Loucy (cell line): ENCODE data around the gene TOMM6.
A peak's percentile ranks its signal among the peaks of the same experiment; 100 is the strongest.

Experiments used
- H2AFZ ChIP-seq: fragments of 200-600 bp; sonication (generic); 2 replicates; pipeline ENCODE4 v1.6.0; 2016; ENCODE audit warnings: antibody characterized with exemption, mild to moderate bottlenecking, low read length, moderate library complexity
- H3F3A ChIP-seq: fragments of 200-600 bp; 2 replicates; pipeline ENCODE4 v1.6.0; 2016; ENCODE audit warnings: antibody characterized with exemption, low read depth, mild to moderate bottlenecking
- H3K27me3 ChIP-seq: fragments of 200-600 bp; sonication (generic); 2 replicates; pipeline ENCODE4 v1.6.1; 2014; ENCODE audit warnings: low read length, mild to moderate bottlenecking; ENCODE audit not compliant: insufficient read depth, poor library complexity, severe bottlenecking
- H3K36me3 ChIP-seq: fragments of 200-600 bp; sonication (generic); 2 replicates; pipeline ENCODE4 v1.6.1; 2016; ENCODE audit warnings: low read length; ENCODE audit not compliant: insufficient read depth
- H3K4me1 ChIP-seq: fragments of 200-600 bp; sonication (generic); 2 replicates; pipeline ENCODE4 v1.5.1; 2014; ENCODE audit warnings: low read length, mild to moderate bottlenecking; ENCODE audit not compliant: insufficient read depth, poor library complexity, severe bottlenecking
- H3K4me2 ChIP-seq: fragments of 200-600 bp; sonication (generic); 2 replicates; pipeline ENCODE4 v1.6.0; 2014; ENCODE audit warnings: antibody characterized with exemption, low read length, low read depth, mild to moderate bottlenecking; ENCODE audit not compliant: poor library complexity, severe bottlenecking
- H3K4me3 ChIP-seq: fragments of 200-600 bp; sonication (generic); 2 replicates; pipeline ENCODE4 v1.5.1; 2014; ENCODE audit warnings: low read length, mild to moderate bottlenecking, mixed read lengths; ENCODE audit not compliant: poor library complexity, severe bottlenecking
- H3K79me2 ChIP-seq: fragments of 200-600 bp; sonication (generic); 2 replicates; pipeline ENCODE4 v1.6.1; 2014; ENCODE audit warnings: low read length; ENCODE audit not compliant: insufficient read depth
- H3K9ac ChIP-seq: fragments of 200-600 bp; sonication (generic); 2 replicates; pipeline ENCODE4 v1.6.0; 2014; ENCODE audit warnings: mild to moderate bottlenecking, low read depth, low read length, moderate library complexity; ENCODE audit not compliant: poor library complexity, severe bottlenecking
- H3K9me2 ChIP-seq: fragments of 200-600 bp; sonication (generic); replicated peaks from 2 replicates; pipeline ENCODE4 v1.6.1; 2016; ENCODE audit warnings: low read depth, low read length, mixed read lengths
- H3K9me3 ChIP-seq: fragments of 200-600 bp; sonication (generic); 2 replicates; pipeline ENCODE4 v1.6.1; 2014; ENCODE audit warnings: mild to moderate bottlenecking, antibody characterized with exemption, low read length, low read depth; ENCODE audit not compliant: insufficient read depth
- H4K20me1 ChIP-seq: fragments of 200-600 bp; sonication (generic); 2 replicates; pipeline ENCODE4 v1.6.0; 2014; ENCODE audit warnings: antibody characterized with exemption, low read length, mild to moderate bottlenecking; ENCODE audit not compliant: insufficient read depth, poor library complexity, severe bottlenecking
- EZH2phosphoT487 ChIP-seq: fragments of 200-600 bp; IDR thresholded peaks from 2 replicates; pipeline ENCODE4 v1.6.1; 2018; ENCODE audit warnings: antibody characterized with exemption, mild to moderate bottlenecking, moderate library complexity, borderline replicate concordance
- TF ChIP-seq, protein P1 (sequence below): fragments of 200-600 bp; sonication (generic); conservative IDR thresholded peaks from 2 replicates; pipeline ENCODE4 v1.5.1; 2014; ENCODE audit warnings: mild to moderate bottlenecking, antibody characterized with exemption, low read length

TOMM6 gene

DNA sequence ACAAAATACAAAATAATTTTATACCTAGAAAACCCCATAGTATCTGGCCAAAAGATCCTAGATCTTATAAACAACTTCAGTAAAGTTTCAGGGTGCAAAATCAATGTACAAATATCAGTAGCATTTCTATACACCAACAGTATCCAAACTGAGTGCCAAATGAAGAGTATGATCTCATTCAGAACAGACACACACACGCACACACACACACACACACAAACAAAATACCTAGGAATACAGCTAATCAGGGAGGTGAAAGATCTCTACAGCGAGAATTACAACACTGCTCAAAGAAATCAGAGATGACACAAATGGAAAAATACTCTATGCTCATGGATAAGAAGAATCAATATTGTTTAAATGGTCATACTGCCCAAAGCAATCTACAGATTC is 49.2 kb downstream of the TOMM6 start:
- H3K4me1 ChIP-seq, result peaks cover 17% of the 10 kb centered on the region
- no peaks in the 10 kb centered on the region; the same call in 1 of the 2 replicates for H3F3A ChIP-seq
- H3K9ac ChIP-seq, result peak overlapping the region; percentile 64
- H2AFZ ChIP-seq, result no peak overlapping the region
- no peaks in the 10 kb centered on the region for H3K27me3 ChIP-seq
- no peaks in the 10 kb centered on the region for H4K20me1 ChIP-seq
- H3K4me2 ChIP-seq, result peak overlapping the region; percentile 55
- peaks cover 21% of the 10 kb centered on the region; the same call in 1 of the 2 replicates for H3K79me2 ChIP-seq
- no peaks in the 10 kb centered on the region for H3K9me2 ChIP-seq
- peak overlapping the region; percentile 27 for H3K4me3 ChIP-seq
- no peaks in the 10 kb centered on the region for H3K9me3 ChIP-seq
- TF ChIP-seq EZH2phosphoT487, result no peak
- TF ChIP-seq, protein P1, sequence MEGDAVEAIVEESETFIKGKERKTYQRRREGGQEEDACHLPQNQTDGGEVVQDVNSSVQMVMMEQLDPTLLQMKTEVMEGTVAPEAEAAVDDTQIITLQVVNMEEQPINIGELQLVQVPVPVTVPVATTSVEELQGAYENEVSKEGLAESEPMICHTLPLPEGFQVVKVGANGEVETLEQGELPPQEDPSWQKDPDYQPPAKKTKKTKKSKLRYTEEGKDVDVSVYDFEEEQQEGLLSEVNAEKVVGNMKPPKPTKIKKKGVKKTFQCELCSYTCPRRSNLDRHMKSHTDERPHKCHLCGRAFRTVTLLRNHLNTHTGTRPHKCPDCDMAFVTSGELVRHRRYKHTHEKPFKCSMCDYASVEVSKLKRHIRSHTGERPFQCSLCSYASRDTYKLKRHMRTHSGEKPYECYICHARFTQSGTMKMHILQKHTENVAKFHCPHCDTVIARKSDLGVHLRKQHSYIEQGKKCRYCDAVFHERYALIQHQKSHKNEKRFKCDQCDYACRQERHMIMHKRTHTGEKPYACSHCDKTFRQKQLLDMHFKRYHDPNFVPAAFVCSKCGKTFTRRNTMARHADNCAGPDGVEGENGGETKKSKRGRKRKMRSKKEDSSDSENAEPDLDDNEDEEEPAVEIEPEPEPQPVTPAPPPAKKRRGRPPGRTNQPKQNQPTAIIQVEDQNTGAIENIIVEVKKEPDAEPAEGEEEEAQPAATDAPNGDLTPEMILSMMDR, result no peak
- no peaks in the 10 kb centered on the region for H3K36me3 ChIP-seq
